Activated naive CD4-positive, alpha-beta T cell treated with anti-CD3 and anti-CD28 coated beads, Interleukin-2, amount 50 U/mL, for 72 hours (primary cell): ENCODE data around the gene KIF5A. TPM values are rescaled to one million over a fixed set of nuclear protein-coding genes. Genes with fewer than 3 reads are reported as not detected.

Experiments used
- ATAC-seq, 2 donors: fragments of 150-1000 bp; cut with Tn5 transposase; 2 replicates each; pipeline ENCODE4 v1.10.0; 2021; ENCODE audit warnings: mild to moderate bottlenecking in 2 of 2, moderate library complexity in 2 of 2
- DNase-seq, 2 donors: peaks; one replicate each; pipeline ENCODE4 v3.0.0; 2021 to 2022; ENCODE audit warnings: low spot score in 2 of 2
- H3K27ac Mint-ChIP-seq, 2 donors: one replicate each; pipeline ENCODE4 v1.8.0; 2022; ENCODE audit warnings: mild to moderate bottlenecking in 2 of 2, mixed read lengths in 2 of 2
- H3K36me3 Mint-ChIP-seq, 2 donors: one replicate each; pipeline ENCODE4 v1.8.0; 2022; ENCODE audit warnings: mixed read lengths in 2 of 2
- H3K9me3 Mint-ChIP-seq, 2 donors: one replicate each; pipeline ENCODE4 v1.8.0; 2022; ENCODE audit warnings: mixed read lengths in 2 of 2
- total RNA-seq, 2 donors: library from RNA; stranded (reverse); gene quantifications; one replicate each; pipeline ENCODE4 v1.2.3, GENCODE V29; 2022

The KIF5A gene
- total RNA-seq, 2 donors from 2014 or later, result 0.75 to 3.4 TPM

DNA sequence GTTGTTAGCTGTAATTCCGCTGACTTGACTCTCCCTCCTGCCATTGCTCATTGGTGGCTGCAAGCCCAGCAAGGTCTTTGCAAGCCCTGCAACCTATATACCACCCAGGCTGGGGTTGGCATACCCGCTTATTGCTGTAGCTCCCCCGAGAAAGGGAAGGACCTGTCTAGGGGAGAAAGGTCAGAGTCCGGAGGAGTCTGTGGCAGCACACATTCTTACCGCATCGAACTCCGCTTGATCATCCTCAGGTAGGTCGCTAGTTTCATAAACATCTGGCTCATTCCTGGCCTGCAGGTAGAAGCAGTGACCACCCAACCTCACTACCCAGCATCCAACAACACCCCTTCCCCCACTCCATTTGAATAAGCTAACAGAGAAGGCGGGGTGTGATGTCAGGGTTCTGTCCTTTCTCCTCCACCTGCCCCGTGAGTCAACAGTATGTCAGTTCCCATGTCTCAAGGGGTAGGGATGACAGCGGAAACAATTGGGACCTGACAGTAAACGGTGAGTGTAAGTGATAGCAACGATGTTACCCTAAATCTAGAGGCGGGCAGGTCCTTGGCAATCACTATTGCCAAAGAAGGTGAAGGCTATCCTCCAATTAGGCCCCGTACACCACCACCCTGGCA is 3.9 kb upstream of the KIF5A start:
- DNase-seq (no peak), ATAC-seq (peak in 1 of 2 donors; percentile 15)
- H3K27ac Mint-ChIP-seq, result peak overlapping the region; percentile 98 to 99
- H3K9me3 Mint-ChIP-seq, result no peaks in the 10 kb centered on the region
- peaks cover 11 to 17% of the 10 kb centered on the region in 2 donors for H3K36me3 Mint-ChIP-seq

DNA sequence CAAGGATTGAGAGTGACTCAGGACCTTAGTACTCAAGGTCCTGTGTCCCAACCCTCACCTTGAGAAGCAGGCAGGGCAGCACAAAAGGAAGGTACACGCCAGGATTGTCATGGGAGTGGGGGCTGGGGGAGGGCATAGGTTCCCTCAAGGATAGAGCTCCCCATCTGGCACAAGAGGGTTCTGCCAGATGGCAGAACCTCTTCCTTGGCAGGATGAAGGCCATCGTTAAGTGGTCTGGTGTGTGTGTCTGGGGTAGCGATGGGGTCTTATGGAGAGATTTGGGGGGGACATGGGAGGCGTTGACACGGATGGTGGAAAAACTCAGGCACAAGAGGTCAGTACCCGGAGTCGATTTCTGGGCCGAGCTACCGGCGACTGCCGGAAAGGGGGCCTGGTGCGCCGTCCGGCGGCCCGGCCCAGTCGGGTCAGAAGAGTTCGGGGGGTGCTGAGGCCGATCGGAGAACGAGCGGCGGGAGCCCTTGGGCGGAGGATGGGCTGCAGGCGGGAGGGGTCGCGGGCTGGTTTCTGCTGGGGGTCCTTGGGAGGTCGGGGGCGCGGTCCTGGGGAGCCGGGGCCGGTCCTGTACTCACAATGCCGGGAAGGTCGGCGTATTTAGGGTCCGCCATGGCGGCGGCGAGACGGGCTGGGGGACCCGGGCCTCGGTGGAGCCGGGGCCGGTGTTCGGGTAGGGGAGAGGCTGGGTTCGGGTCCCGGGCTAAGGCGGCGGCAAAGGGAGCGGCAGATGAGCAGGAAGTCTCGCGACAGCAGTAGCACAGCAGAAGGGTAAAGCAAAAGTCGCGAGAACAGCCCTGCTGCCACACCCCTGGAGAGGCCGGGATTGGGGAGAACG is 3.2 kb upstream of the KIF5A start, which contains the start of gene DCTN2:
Gene DCTN2, minus strand, starts transcription at position 755 of the 850 bp plus-strand sequence. Its CDS starts 129 bp downstream, at position 626.
- H3K27ac Mint-ChIP-seq, result peak within 1 kb of the TSS; percentile 98 to 99
- ATAC-seq (peak; percentile 98 to 99), DNase-seq (peak; percentile 93 to 94)
- no peaks in the 10 kb centered on the region for H3K9me3 Mint-ChIP-seq
- H3K36me3 Mint-ChIP-seq, result peaks cover 11 to 17% of the 10 kb centered on the region in 2 donors

DNA sequence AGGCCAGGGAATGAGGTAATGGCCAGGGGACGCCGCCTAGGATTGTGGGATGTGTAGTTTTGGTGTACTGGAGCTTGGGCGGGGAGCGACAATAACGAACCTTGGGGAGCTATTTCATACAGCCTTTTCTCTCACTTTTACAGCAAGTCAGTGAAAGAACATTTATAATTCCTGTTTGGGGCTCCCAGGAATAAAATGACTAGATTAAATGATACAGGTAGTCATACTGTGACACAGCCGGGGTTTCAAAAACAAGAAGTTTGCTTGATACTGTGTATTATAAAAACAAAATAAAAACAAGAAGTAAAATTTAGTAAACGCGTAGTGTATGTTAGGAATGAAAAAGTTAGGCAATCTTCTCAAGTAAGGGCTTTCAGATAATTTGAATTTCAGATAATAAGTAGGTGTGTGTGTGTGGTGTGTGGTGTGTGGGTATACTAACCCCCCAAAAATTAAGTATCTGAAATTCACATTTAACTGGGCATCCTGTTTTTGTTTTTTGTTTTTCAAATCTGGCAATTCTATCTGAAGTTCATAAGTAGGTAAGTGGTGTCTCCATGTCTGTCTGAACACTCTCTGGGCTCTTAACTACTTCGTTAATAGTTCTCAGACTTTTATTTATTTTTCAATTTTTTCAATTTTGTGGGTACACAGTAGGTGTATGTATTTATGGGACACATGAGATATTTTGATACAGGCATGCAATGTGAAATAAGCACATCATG is 2.4 kb upstream of the KIF5A start:
- ATAC-seq, result no peak
- Mint-ChIP-seq H3K27ac (peak overlapping the region; percentile 98 to 99), H3K9me3 (no peaks in the 10 kb centered on the region), H3K36me3 (peaks cover 11 to 17% of the 10 kb centered on the region in 2 donors)
- no peak for DNase-seq

DNA sequence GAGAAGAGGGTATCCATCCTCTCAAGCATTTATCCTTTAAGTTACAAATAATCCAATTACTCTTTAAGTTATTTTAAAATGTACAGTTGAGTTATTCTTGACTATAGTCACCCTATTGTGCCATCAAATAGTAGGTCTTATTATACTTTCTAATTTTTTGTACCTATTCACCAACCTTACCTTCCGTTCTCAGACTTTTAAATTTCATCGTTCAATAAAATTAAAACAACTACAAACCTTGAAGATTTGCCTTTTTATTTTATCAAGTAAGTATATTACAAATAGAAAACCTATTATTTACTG is 1.9 kb upstream of the KIF5A start:
- H3K27ac Mint-ChIP-seq, result no peak overlapping the region
- no peak for DNase-seq
- H3K9me3 Mint-ChIP-seq, result no peaks in the 10 kb centered on the region
- ATAC-seq, result no peak
- peaks cover 11 to 17% of the 10 kb centered on the region in 2 donors for H3K36me3 Mint-ChIP-seq

DNA sequence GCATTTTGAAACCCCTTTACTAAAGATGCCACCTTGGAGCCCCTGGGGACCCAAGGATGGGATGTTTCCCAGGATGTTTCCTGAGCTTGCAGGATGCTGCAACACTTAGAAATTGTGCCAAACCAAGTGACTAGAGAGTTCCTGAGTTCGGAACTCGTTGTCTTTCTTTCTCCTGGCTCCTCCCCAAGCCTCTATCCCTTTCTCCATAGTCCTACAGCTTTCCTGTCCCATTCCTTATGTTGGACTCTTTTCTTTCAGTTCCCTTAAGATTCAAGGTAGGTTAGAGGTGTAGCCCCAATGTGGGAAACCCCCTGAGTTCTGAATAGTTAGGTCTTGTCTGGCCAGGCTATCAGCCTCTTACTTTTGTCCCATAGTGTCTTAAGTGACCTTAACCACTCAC is 1.4 kb upstream of the KIF5A start:
- ATAC-seq, result no peak

DNA sequence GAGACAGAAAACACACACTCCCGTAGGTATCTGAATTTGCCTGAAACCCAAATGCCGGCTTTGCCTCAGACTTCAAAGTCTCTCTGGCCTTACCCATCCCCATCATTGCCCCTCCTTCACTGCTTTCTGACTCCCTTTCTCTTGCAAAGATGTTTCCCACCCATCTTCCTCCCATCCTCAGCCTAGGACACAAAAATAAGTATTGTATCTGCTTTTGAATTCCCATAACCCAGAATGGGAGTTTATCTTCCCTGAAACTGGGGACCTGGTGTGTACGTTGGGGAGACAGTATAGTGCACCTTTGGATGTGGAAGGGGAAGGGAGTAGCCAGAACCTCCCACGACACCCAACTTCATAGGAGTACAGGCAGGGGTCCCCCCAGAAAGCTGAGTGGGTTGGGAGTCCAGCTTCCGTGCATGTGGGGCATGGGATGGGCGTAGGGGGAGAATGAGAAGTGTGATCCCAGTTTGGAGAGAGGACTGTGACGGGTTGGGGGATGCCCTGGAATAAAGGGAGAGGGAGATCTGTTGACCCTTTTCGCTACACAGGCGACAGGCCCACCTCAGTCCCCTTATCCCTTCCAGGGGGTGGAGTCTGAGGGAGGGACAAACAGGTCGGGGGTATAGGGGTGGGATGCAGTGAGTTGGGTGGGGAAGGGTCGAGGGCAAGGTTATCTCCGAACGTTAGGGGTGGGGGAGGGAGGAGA is 488 bp upstream of the KIF5A start:
- Mint-ChIP-seq H3K36me3 (peaks cover 11 to 17% of the 10 kb centered on the region in 2 donors), H3K27ac (no peak overlapping the region), H3K9me3 (no peaks in the 10 kb centered on the region)
- no peak for ATAC-seq
- DNase-seq, result no peak

More for the DNA sequence above, 1.4 kb upstream of the KIF5A start:
- Mint-ChIP-seq H3K36me3 (peaks cover 11 to 17% of the 10 kb centered on the region in 2 donors), H3K9me3 (no peaks in the 10 kb centered on the region), H3K27ac (no peak overlapping the region)
- no peak for DNase-seq

DNA sequence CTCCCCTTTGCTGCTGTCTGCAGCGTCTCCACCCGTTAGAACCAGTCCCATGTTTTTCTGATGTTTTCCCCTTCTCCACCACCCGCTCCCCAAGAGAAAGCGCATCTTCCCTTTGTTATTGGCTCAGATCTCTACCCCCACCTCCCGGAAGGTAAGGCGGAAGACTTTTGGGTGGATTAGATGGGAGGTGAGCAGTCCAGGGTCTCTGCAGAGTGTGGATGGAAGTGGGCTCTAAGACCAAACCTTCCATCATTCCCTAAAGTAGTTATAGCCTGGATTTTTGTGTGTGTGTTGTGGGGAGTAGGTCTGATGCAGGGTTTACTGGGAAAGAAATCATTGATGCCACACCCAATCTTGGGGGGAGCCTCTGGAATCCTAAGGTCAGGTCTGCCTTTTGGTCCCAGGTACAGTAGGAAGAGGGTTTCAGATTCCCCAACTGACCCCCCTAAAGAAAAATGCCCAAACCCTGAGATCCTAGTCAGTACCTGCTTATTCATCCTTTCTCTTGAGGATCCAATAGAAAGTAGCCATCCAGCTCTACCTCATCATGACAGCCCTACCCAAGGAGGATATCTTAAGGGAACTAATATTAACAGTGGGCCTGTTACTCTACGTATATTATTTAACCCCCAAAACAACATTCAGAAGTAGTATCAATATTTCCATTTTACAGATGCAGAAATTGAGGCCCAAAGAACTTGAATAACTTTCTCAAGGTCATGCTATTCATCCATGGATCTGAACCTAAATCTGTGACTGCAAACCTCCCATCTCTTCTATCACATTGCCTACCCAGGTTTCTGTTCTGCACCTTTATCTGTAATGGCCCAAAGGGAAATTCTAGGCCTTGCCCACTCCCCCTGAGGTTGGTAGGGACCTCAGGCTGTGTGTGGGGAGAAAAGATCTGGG is 1.1 kb downstream of the KIF5A start:
- DNase-seq, result no peak
- Mint-ChIP-seq H3K27ac (no peak overlapping the region), H3K36me3 (peaks cover 9 to 15% of the 10 kb centered on the region in 2 donors), H3K9me3 (no peaks in the 10 kb centered on the region)
- no peak for ATAC-seq

DNA sequence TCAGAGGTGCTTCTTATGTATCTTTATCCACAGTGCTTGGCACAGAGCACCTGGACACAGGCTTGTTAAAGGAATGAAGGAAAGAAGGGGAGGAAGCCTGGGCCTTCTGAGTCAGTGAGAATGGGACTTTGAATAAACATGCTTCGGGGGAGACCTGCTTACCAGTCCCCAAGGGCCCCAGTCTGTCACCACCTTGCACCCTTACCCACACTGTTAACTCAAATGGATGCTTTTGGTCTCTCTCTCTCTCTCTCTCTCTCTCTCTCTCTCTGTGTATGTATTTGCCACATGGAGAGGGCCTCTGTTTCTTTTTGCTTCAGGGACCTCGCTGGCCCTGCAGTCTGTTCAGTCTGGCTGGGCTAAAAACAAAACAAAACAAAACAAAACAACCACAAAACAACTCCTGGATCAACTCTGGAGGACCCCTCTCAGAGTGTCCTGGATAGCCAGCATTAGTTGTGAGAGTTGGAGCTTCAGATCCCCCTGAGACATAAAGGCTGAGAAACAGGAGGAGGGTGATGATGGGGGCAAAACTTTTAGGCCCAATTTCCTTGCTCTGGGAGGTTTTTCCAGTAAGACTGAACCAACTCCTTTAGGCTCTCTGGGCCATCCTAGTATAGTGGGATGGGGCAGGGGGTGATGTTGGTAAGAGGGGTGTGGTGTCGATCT is 1.9 kb downstream of the KIF5A start:
- no peaks in the 10 kb centered on the region for H3K9me3 Mint-ChIP-seq
- DNase-seq, result no peak
- no peak overlapping the region for H3K27ac Mint-ChIP-seq

DNA sequence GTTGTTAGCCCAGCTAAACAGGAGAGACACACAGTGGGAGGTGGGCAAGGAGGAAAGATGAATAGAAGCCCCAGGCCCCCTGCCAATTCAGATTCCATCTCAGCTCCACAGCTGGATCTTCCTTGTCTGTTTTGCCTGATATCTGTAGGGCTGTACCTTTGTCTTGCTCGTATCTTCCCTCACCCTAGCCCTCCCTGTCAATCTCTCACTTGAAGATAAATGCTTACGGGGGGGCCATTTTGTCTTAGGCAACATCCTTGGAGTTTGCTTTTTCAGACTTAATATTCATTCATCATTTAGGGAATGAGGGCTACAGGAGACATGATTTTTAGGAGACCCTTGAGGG is 2.4 kb downstream of the KIF5A start:
- H3K27ac Mint-ChIP-seq, result no peak overlapping the region
- no peaks in the 10 kb centered on the region for H3K9me3 Mint-ChIP-seq

More for the DNA sequence above, 1.9 kb downstream of the KIF5A start:
- no peak for ATAC-seq
- H3K36me3 Mint-ChIP-seq, result peaks cover under 1 to 6% of the 10 kb centered on the region in 2 donors

DNA sequence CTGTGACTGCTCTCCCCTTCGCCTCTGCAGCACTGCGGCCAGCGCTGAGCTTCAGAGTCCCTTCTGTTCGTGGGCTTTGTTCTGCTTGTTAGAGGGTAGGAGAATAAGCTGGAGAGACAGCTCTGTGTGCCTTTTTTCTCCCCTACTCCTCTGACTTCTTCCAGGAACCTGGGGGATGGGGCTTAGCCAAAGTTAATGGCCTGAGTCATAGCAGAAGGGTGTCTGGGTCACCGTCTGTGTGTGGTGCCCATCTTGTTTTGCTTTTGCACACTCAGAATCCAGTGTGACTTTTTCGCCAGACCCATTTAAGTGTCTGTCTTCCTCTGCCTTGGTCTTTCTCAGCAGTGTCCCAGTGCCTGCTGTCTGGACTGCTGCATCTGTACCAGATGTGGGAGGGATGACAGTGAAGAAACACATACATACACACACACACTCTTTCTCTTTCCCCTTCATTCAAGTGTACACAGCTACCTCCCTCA is 3.0 kb downstream of the KIF5A start:
- Mint-ChIP-seq H3K36me3 (no peaks in the 10 kb centered on the region), H3K9me3 (no peaks in the 10 kb centered on the region), H3K27ac (no peak overlapping the region)
- DNase-seq (no peak), ATAC-seq (no peak)

More for the DNA sequence above, 2.4 kb downstream of the KIF5A start:
- ATAC-seq, result no peak
- H3K36me3 Mint-ChIP-seq, result peaks cover 0 to 1% of the 10 kb centered on the region in 2 donors
- DNase-seq, result no peak

DNA sequence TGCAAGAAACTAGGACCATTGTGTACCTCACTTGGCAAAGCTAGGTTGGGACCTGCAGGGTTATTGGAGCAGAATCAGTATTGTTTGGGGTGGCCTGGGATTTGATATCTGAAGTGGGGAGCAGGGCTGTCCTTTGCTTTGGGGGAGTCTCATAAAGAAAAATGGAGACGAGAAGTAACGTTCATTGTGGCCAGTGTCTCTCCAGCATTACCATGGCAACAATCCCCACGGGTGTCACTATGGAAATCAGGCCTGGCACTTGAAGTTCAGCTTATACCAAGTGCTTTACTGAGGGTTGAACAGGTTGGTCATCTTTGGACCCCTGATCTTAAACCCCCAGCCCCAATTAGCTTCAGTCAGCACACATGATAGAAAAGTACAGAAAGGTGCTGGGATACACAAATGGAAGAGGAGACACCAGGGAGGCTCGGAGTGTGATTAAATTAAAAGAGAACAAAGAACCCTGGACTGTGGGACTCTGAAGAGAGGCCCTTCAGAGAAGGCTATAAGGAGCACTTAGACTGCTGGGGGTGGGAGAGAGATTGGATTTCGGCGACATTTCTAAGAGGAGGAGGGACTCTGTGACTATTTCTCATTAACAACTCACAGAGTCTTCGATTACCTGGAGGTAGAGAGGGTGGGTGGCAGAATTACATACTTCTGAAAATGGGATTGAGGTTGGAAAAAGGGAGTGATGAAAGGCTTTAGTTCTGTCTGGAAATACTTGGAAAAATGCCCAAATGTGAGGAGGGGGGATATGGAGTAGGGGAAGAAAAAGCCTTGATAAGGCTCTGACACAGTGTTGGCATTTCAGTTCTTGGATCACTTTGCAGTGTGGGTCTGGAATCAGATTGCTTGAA is 3.7 kb downstream of the KIF5A start:
- ATAC-seq, result no peak
- DNase-seq, result no peak
- H3K27ac Mint-ChIP-seq, result no peak overlapping the region
- no peaks in the 10 kb centered on the region for H3K36me3 Mint-ChIP-seq
- no peaks in the 10 kb centered on the region for H3K9me3 Mint-ChIP-seq

DNA sequence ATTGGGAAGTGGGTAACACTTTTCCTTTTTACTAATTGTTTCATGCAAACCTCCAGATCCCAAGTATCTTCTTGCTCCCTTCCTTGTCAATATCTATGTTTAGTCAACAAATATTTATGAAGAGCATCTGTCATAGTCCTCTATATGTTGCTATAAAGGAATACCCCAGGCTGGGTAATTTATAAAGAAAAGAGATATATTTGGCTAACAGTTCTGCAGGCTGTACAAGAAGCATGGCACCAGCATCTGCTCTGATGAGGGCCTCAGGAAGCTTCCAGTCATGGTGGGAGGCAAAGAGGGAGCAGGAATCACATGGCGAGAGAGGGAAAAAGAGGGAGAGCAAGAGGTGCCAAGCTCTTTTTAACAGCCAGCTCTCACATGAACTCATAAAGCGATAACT is 4.6 kb downstream of the KIF5A start:
- no peak for ATAC-seq
- no peak for DNase-seq
- Mint-ChIP-seq H3K27ac (no peak overlapping the region), H3K9me3 (no peaks in the 10 kb centered on the region), H3K36me3 (no peaks in the 10 kb centered on the region)

DNA sequence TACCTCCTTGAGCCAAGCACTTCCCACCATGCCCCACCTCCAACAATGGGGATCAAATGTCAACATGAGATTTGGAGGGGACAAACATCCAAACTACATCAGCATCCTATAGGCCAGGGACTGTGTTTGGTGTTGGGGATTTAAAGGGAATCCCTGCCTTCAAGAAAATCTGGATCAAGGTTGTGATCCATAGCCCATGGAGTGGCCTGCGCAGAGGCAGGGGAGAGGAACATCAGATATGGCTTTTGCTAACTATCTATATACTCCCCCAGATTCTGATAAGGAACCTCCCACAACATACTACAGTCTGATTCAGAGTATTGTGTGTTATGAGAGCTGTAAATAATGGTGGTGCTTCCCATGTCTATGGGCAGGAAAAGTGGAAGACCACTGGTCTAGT is 5.1 kb downstream of the KIF5A start:
- no peak overlapping the region for H3K27ac Mint-ChIP-seq

DNA sequence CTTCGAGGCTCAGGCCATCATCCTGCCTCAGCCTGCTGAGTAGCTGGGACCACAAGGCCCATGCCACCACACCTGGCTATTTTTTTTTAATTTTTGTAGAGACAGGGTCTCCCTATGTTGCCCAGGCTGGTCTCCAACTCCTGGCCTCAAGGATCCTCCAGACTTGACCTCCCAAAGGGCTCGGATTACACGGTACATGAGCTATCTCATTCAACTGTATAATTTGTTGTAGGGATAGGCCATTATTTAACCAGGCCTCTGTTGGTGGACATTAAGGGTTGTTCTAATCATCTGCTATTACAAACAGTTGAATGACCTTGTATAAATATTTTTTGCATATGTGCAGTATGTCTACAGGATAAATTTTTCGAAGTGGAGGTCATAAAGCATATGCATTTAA is 9.0 kb downstream of the KIF5A start:
- Mint-ChIP-seq H3K27ac (no peak overlapping the region), H3K36me3 (no peaks in the 10 kb centered on the region), H3K9me3 (no peaks in the 10 kb centered on the region)
- DNase-seq (no peak), ATAC-seq (no peak)

More for the DNA sequence above, 5.1 kb downstream of the KIF5A start:
- ATAC-seq, result no peak
- no peak for DNase-seq
- Mint-ChIP-seq H3K9me3 (no peaks in the 10 kb centered on the region), H3K36me3 (no peaks in the 10 kb centered on the region)
